HG02678 (cell line): ENCODE data around the gene CHCHD6.

Source experiments
- ATAC-seq: cut with Tn5 transposase; IDR thresholded peaks from one replicate; pipeline ENCODE4 v1.9.1; 2021; ENCODE audit warnings: mild to moderate bottlenecking, moderate library complexity; ENCODE audit not compliant: unreplicated experiment

CHCHD6 gene

DNA sequence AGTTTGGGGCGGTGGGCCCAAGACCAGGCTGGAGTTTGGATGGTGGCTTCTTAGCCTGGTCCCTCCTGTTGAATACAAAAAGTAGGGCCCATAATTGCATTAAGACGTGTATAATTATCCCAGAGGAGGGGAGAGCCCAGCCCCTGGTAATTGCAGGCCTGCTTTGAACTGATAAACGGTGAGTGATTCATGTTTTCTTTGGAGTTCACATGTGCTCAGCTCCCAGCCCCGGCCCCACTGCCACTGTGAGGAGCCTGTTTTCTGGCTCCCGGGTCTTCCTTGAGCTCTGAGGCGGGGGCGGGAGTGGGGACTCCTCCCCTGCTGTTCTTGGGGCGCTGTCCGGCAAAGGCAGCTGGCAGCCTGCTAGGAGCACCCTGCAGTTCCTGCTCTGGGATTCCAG is 282.0 kb downstream of the CHCHD6 start:
- ATAC-seq = no peak

DNA sequence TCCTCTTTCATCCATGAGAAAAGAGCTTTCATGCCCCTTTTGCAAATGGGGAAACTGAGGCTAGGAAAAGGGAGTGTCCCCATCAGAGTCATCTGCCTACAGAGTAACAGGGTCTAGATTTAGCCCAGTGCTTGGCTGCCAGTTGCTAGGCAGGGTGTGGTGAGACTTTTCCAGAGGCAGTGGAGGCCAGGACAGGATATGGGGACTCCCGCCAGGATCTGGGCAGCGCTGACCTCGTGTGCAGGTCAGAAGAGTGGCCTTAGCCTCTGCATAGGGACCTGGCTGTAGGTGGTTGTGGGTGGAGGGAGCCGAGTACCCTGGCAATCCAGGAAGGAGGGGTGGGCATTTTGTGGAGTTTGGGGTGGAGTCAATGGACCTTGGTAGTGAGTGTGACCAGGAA is 283.1 kb downstream of the CHCHD6 start:
- no peak for ATAC-seq

DNA sequence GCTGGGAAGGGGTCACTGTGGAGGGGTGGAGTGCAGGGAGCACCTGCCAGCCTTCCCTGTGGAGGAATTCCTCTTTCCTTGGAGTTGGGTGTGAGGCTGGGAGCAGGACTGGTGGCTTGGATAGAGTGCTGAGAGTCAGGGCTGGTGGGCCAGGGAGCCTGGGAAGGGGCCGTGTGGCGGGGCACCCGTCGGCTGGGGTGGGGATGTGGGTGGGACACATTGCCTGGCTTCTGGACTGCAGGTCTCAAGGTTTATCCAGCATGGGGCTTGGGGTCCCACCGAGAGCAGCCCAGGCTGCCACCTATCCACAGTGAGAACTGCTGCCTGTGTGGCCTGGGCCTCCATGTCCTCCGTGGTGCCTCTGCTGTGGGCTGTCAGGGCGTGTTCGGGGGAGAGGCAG is 283.6 kb downstream of the CHCHD6 start:
- ATAC-seq = no peak

DNA sequence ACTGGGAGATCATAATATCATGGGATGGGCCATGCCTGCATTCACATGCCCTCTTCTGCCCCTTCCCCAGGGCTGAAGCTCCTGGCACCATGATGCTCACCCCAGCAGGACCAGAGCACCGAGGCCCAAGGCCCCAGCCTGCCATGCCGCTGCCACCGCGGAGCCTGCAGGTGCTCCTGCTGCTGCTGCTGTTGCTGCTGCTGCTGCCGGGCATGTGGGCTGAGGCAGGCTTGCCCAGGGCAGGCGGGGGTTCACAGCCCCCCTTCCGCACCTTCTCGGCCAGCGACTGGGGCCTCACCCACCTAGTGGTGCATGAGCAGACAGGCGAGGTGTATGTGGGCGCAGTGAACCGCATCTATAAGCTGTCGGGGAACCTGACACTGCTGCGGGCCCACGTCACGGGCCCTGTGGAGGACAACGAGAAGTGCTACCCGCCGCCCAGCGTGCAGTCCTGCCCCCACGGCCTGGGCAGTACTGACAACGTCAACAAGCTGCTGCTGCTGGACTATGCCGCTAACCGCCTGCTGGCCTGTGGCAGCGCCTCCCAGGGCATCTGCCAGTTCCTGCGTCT is 284.5 kb downstream of the CHCHD6 start:
- no peak for ATAC-seq

DNA sequence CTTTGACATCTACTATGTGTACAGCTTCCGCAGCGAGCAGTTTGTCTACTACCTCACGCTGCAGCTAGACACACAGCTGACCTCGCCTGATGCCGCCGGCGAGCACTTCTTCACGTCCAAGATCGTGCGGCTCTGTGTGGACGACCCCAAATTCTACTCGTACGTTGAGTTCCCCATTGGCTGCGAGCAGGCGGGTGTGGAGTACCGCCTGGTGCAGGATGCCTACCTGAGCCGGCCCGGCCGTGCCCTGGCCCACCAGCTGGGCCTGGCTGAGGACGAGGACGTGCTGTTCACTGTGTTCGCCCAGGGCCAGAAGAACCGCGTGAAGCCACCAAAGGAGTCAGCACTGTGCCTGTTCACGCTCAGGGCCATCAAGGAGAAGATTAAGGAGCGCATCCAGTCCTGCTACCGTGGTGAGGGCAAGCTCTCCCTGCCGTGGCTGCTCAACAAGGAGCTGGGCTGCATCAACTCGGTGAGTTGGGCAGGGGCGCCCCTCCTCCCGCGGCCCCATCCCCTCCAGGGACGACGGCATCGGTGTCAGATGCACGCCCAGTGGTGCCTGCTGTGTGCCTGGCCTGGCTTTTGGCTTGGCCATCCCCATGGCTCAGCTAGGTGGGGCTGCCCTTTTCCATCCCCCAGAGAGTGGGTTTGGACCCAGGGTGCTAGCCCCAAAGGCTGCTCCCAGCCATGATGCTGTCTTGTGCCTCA is 285.4 kb downstream of the CHCHD6 start:
- ATAC-seq = no peak

DNA sequence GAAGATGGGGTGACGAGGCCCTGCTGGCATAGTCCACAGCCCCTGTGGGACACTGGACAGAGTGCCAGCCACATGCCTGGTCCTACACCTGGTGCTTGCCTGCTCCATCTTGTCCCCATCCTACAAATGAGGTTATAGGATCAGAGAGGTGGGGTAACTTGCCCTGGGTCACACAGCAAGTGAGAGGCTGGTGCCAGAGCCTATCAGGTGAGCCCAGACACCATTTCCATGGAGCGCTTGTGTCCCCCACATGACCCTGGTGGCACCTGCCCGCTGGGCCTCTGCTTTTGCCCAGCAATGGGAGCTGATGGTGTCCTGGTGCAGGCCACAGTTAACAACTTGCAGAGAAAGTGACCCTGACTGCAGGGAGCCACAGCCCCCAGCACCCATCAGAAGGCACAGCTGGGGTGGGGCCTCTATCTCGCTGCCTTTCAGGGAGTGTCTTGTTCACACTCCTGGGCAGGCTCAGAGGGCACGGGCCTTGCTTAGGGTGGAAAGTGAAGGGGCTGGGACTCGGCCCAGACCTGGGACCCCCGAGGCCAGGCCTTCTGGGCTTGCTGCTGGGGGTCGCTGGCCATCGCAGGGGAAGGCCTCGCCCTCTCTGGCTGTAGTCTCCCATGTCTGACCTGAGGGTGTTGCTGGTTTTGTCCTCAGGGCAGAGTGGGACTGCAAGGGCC is 286.1 kb downstream of the CHCHD6 start:
- ATAC-seq = no peak

DNA sequence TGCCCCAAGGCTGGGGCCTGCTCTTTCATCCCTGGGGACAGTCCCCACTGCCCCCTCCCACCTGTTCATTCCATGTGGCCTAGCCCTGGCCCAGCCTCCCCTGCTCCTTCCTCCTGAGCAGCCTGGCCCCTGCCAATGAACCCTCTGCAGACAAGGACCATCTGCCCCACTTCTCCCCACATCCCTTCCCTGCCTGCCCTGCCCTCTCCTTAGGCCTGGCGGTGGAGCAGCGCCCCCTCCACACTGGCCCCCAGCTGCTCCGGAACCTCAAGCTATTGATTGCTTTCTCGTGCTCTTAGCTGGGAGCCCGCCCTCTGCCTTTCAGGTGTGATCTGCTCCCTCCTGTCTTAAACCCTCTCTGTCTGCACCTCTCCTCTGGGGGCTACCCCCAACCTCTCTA is 286.9 kb downstream of the CHCHD6 start:
- no peak for ATAC-seq

DNA sequence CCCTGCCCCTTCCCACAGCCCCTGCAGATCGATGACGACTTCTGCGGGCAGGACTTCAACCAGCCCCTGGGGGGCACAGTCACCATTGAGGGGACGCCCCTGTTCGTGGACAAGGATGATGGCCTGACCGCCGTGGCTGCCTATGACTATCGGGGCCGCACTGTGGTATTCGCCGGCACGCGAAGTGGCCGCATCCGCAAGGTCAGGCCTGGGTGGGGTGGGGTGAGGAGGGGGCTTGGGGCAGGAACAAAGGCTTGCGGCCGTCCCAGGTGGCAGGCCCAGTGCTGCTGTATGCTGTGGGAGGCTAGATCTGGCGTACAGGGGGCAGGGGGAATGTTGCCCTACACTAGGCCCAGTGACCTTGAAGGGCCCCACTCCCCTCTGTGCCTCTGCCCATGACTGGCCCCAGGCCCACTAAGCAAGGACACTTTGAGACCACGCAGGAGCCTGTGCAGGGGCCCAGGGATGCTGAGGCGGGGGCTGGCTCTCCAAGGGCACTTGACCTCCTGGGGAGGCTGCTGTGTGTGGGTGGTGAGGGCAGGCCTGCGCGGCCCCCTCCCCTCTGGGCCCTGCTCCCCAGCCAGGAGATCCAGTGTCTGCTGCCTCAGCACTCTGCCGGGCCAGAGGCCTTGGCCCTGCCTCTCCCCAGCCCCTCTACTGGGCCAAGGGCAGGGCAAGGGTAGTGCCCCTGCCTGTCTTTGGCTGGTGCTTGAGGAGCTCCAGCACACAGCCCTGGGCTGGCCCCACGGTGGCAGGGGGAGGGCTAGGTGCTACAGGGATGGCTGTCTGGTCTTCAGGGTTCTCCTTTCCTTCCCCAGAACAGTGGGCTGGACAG is 287.5 kb downstream of the CHCHD6 start:
- ATAC-seq = no peak

DNA sequence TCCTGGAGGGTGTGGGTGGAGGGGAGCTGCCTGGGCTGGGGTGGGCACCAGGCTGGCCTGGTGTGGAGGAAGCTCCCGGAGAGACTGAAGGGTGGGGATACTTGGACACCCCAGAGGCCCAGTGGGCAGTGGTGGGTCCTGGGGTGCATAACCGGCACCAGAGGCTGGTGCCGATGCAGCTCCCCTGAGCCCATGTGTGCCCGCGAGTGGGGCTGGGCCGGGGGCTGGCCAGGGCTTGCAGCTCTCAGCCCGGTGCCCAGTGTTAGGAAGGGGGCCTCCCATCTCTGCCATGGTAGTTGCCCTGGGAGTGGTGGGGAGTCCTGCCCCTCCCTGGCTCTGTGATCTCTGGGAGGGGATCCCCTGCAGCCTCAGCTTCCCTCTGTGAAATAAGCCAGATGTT is 288.2 kb downstream of the CHCHD6 start:
- ATAC-seq = no peak

DNA sequence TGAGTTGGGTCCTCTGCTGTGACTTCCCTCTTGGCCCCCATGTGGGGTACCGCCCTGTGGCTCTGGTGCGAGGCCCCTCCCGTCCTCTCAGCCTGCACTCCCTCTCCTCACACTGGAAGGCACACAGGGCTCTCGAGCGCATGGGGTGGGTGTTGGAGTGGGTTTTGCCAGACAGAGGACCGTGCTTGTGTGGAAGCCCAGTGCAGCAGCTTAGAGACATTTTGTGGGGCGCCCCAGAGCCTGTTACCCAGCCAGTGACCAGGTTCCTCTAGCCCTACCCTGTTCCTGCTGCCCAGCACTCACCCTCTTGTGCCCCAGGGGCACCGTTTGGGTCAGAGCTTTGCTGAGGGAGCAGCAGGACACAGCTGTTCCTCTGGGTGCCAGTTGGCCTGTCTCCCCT is 288.7 kb downstream of the CHCHD6 start:
- no peak for ATAC-seq

DNA sequence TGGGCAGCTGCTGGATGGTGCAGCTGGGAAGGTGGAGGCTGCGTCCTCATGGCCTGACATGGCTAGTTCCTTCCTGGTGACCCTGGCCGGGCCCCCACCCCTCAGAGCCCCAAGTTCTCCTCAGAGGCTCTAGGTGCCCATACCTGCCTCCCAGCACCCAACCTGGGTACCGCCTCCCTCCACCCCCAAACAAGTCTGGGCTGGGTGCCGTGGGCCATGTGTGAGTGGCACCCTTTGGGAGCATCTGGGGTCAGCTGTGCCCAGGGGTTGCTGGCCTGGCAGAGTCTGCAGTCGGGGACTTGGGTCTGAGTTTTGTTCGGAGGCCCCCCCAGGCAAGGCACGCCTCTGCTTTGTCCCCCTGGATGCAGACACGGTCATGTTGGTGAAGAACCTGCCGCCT is 289.4 kb downstream of the CHCHD6 start:
- ATAC-seq = no peak

DNA sequence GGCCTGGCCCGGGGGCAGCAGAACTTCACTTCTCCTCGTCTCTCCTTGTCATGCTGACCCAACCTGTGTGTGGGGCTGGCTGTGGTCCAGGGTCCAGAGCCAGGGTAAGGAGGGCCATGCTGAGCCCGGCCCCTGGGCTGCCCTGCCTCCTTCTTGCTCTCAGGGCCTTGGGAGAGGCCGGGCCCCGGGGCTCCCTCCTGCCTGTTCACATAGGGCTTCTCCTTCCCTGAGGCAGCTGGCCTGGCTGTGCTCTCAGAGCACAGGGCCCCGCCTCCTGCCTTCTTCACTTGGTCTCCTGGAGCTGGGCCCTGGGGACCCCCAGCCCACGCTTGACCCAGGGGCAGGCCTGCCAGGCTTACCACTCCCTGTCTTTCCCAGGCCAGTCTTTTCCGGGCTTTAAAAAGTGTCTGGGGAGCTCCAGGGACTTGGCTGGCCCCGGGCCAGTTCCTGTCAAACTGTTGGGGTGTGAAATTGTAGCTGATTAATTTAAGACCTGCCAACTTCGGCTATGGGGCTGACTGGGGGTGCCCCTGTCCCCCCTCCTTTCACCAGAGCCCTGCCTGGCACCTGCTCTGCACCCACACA is 290.7 kb downstream of the CHCHD6 start:
- no peak for ATAC-seq

DNA sequence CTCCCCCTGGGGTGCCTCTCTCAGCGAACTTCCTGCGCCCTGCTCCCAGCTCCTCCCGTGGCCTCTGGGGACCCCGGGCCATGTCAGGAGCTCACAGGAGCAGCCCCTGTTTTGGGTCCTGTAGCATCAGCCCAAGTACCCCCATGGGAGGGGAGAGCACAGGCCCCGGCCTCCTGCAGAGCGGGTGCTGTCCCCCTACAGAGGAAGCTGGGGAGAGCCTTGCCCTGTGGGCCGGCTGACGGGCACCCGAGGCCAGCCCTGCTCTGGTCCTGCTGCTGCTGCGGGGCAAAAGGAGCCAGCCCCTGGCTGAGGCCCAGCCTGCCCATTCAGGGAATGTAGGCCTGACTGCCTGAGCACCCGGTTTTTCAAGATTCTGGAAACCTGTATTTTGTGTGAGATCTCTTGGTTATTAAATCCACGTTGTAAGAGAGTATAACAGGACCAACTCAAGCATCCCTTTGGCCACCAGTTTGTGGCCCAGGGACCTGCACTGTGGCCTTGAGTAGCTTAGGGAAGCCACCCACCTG is 291.3 kb downstream of the CHCHD6 start:
- ATAC-seq = no peak

DNA sequence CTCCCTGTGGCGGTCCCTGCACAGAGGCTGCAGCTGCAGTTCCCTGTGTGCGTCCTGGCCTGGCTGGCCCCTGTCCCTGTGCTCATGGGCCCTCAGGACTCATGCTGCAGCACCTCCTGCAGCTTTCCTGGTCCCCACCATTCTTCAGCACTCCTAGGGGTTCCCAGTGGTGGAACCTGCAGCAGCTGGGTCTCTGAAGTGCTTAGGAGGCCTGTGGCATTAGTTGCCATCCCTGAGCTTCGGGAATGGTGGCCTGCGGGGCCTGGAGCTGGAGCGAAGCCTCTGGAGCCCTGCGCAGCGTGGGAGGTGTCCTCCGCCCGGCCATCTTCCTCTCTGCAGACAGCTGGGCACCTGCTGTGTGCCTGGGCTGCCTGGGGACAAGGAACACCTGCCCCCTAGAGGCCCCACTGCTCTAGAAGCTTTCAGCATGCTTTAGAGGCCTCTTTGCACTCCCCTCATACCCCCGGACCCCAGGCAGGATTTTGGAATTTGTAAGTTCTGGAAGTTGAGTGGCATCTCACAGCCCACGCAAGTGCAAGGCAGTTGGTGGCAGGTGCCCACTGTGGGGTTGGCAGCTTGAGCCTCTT is 292.0 kb downstream of the CHCHD6 start:
- no peak for ATAC-seq

DNA sequence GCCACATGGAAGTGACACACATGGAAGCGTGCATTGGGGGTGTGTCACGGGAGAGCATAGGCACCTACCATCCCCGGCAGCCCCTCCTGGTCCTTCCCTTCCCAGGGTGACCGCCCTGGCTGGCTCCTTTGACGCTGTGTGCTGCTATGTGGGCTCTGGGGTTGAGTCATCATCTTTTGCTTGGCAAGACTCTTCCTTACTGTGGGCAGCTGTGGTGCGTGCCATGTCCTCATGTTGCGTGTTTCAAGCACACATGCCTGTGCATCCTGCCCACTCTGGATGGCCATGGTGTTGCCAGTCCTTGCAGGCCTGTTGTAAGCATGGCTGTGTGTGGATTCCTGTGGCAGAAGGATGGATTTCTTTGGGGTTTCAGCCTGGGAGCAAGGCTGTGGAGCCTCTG is 292.9 kb downstream of the CHCHD6 start:
- no peak for ATAC-seq

DNA sequence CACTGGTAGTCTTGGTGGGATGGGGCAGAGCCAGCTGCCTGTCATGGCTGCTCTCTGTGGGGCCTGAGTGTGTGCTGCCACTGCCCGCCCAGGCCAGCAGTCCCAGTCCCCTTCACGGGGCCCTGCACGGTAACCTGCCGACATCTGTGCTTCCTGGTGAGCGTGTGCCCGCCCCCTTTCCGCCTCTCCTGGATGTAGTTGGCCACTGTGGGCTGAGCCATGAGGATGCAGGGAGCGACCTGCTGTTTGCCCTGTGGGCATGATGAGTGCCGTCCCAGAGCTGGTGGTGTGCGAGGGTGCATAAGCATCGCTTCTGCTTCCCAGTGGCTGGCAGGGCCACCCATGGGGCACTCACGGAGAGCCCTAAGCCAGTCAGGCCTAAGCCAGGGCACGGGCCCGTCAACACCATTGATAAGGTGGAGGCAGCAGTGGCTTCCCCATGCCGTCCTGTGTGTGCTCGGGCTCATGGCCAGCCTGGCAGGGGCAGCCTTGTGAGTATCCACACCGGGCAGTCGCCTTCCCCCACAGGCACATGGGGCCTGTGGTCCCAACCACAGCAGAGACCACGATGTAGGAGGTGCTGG is 293.5 kb downstream of the CHCHD6 start:
- ATAC-seq = no peak

DNA sequence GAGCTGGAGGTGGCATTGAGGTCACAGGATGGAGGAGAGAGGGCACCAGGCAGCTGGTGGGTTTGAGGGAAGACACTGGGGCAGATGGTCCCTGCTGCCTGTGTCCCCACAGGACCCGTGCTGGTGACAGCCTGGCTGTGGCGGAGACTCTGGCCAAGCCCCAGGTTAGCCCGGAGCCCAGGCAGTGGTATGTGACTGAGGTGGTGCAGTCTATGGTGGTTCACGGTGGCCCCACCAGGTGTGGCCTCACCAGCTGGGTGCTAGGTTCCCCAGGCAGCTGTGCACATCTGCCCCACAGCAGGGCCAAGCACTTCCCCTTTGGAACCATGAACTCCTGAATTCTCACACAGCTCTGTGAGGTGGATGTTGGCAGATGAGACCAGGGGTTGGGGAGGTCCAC is 294.3 kb downstream of the CHCHD6 start:
- ATAC-seq = no peak

DNA sequence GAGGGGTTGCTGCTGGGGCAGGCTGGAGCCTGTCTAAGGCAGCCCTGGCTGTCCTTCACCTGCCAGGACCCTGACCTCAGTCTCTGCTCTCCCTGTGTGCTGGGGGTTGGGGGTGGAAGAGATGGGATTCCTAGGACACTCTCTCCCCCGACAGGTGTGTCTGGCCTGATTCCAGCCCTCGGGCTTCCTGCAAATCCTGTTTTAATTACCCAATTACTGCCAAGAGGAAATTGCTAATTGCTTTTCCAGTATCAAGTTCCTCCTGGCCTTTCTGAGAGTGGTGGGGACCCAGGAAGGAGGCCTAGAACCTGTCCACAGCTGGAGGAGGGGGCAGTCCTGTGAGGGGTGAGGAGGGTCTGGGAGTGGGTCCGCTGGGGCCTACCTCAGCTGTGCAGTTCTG is 294.7 kb downstream of the CHCHD6 start:
- ATAC-seq = no peak

DNA sequence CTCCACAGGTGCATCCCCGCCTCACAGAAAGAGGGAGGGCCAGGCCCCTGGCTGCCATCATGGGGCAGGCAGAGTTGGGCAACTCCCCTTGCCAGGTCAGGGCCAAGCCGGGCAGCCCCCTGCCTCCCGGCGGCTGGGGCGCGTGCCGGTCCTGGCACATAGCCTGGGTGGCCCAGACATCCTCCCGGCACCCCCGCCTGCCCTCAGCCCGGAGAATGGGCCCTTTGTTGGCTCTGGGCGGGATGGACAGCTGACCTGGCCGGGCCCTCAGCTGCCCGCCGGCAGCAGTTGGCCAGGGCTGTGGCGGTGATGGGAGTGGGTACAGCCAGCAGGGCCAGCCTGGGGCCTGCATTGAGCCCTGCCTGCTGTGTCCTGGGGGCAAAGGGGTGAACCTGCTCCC is 295.3 kb downstream of the CHCHD6 start:
- no peak for ATAC-seq

DNA sequence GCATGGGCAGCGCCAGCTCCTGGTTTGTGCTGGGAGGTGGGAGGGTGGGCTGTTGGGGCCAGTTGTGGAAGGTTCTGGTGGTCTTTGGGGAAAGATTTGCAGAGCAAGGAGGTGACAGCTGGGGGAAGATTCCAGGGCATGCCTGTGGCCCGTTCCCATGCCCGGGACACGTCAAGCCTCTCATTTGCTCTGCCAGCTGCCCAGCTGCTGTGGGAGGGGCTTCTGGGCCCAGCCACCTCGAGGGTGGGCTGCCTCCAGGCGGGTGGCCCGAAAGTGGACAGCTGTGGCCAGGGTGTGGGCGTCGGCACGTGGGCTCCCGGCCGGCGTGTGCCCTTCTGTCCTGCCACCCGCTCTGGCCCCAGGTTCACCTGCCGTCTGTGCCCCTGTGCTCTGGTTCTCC is 296.1 kb downstream of the CHCHD6 start:
- ATAC-seq = no peak
